Measurements from ENCODE around the gene ANKRD65.
"Not testable (repeated sequence)": the region's sequence is repeated elsewhere in the genome, so short reads cannot be mapped to it uniquely, and the experiment has no call there.

Gene ANKRD65

DNA sequence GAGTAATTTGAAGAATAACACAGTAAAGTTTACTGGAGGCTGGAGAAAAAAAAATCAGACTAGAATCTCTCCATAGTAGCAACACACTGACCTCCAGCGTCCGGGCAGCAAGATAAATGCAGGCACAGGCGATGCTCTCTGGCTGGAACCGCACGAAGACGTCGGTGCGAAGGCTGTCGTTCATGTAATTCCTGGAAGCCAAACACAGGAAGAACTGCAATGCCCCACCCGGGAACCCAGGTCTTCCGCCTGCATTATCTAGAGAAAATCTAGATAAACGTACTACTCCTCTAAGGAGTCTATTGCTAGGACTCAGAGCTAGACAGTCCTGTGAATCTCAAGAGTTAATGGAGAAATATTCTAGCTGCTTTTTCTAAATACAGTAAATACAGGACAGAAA lies 30.4 kb downstream of the ANKRD65 start:
- TF ChIP-seq ZNF274 (IDR thresholded peaks at IDR 0.05; ENCODE audit: low read depth, low read length), result no peak
- no peak overlapping the region for H3K4me3 ChIP-seq (ENCODE audit: low read length)

DNA sequence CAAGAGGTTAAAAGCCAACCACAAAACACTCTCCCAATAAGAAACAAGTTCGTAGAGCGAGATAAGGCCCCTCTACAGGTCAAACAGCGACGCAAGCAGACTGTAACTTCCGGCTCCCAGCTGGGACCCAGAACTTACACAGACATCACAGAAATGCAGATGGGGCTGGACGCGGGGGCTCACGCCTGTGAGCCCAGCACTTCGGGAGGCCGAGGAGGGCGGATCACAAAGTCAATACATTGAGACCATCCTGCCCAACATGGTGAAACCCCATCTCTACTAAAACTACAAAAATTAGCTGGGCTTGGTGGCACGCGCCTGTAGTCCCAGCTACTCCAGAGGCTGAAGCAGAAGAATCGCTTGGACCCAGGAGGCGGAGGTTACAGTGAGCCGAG lies 33.0 kb downstream of the ANKRD65 start:
- no peak overlapping the region for H3K4me3 ChIP-seq (ENCODE audit: low read length)
- no peak for TF ChIP-seq ZNF274 (IDR thresholded peaks at IDR 0.05; ENCODE audit: low read depth, low read length)

DNA sequence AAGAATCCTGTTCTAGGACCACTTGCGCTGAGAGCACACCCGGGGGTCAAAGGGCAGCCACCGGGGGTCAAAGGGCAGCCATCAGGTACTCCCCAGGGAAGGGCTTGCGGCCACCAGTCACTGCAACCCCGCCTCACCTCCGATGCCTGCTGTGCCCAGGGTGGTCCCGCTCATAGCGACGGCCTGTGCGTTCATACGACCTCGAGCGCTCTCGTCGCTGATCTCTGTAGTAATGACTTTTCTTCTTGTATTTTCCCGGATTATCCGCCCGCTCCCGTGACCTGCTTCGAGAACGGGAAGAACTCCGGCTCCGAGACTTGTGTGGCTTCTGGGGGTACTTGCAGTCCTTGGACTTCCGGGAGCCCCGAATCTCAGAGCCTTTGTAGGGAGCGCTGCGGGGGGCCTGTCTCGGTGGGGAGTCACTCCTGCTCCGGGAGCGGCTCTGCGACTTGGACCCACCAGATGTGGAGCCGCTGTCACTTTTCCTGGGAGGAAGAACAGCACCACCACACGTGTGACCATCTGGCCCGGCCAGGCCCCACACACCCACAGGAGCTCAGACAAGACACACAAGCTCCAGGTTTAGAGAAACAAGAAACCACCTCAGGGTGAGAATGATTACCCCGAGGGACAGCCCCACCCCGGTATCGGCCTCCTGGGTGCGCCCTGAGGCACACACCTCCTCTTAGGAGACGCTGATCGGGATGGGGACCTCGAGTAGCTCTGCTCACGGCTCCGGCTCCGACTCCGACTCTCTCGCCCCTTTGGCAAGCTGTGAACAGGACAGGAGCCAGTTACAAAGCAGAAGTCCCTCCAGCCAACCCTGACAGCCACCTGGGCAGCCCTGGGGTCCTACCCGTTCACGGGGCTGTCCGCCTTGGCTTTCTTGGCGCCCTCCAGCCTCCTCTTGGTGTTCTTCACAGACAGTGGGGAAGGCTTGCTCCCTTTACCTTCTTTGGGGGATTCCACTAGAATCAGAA lies 33.7 kb downstream of the ANKRD65 start:
- TF ChIP-seq ZNF274 (IDR thresholded peaks at IDR 0.05; ENCODE audit: low read depth, low read length), result no peak
- no peak overlapping the region for H3K4me3 ChIP-seq (ENCODE audit: low read length)

DNA sequence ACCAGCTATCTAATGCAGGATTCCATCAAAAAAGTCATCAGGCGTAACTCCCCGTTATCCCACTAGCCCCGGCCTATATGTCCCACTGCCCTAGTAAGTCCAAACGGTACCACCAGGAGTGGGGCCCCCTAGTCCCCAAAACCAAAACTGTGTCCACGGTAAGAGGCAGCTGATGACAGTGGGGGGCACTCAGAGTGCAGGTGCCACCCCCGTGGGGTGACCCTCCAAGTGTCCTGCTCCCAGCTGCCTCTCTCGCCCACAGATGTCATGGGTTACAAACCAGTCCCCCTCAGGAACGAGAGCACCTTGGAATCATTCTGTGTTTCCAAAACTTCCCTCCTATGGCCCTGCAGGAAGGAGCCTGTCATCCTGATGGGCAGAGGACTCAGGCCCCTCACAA lies 35.1 kb downstream of the ANKRD65 start:
- no peak overlapping the region for H3K4me3 ChIP-seq (ENCODE audit: low read length)
- TF ChIP-seq ZNF274 (IDR thresholded peaks at IDR 0.05; ENCODE audit: low read depth, low read length), result no peak

DNA sequence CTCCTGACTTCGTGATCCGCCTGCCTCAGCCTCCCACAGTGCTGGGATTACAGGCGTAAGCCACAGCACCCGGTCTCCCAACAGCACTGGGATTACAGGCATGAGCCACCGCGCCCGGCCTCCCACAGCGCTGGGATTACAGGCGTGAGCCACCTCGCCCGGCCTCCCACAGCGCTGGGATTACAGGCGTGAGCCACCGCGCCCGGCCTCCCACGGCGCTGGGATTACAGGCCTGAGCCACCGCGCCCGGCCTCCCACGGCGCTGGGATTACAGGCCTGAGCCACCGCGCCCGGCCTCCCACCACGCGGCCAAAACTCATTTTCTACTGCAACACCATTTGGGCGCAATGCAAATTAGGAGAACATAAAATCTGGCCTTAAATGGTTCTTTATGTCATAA lies 35.7 kb downstream of the ANKRD65 start:
- not testable (repeated sequence) for H3K4me3 ChIP-seq (ENCODE audit: low read length)

DNA sequence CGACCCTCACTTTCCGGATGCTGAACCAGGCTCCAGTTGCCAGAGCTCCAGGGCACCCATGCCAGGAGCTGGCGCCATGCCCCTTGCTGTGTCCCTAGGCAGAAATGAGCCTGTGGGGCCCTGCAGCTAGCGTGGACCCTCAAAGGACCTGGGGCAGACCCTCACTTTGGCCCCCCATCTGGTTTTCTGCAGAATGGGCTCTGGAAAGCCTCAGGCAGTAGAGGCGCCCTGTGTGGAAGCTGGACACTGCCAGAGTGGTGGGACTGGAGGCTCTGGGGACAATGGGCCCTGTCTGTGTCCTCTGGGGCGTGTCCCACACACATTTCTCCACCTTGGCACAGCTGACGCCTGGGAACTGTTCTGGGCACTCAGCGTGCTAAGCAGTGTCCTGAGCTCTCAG lies 39.8 kb downstream of the ANKRD65 start:
- TF ChIP-seq ZNF274 (IDR thresholded peaks at IDR 0.05; ENCODE audit: low read depth, low read length), result no peak
- H3K4me3 ChIP-seq (ENCODE audit: low read length), result no peak overlapping the region

DNA sequence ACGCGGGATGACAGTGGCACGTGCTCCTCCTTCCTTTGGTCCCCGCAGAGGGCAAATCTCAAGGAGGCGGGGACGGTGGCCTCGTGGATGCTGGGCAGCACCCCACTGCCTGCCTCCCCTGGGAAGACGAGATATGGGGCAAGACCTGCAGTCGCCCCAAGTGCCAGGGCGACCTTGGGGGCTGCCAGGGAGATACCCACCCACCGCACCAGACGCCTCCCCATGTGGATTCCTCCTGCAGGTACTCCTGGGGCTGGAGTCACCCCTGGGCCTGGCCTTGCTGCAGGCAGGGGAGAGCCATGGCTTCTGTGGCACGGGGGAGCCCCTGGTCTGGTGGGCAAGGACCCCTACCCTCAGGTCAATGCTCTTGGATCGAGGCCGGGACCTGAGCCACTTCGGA lies 40.2 kb downstream of the ANKRD65 start:
- H3K4me3 ChIP-seq (ENCODE audit: low read length), result no peak overlapping the region
- no peak for TF ChIP-seq ZNF274 (IDR thresholded peaks at IDR 0.05; ENCODE audit: low read depth, low read length)

DNA sequence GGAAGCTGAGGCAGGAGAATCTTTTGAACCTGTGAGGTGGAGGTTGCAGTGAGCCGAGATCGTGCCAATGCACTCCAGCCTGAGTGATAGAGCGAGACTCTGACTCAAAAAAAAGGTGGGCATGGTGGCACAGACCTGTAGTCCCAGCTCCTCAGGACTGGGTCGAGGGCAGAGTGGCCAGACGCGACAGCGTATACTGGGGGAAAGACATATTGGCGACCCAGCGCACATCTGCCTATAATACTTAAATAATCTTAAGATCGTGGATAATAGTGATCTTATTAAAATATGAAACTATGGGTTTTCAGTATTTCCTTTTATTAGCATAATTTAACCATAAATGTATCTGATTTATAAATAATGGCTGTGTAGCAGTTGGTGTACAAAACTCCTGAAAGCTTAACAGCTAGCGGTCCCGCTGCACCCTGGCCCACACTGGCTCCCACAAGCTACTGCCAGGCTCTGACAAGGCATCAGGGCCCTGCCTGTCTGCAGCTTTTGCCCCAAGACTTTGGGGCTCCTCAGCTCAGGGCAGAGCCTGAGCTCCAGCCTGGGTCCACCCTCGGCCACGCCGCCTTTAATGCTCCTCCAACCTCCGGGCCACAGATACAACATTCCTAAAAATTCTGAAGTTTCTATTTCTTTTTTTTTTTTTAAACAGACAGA lies 43.4 kb downstream of the ANKRD65 start:
- no peak for TF ChIP-seq ZNF274 (IDR thresholded peaks at IDR 0.05; ENCODE audit: low read depth, low read length)

DNA sequence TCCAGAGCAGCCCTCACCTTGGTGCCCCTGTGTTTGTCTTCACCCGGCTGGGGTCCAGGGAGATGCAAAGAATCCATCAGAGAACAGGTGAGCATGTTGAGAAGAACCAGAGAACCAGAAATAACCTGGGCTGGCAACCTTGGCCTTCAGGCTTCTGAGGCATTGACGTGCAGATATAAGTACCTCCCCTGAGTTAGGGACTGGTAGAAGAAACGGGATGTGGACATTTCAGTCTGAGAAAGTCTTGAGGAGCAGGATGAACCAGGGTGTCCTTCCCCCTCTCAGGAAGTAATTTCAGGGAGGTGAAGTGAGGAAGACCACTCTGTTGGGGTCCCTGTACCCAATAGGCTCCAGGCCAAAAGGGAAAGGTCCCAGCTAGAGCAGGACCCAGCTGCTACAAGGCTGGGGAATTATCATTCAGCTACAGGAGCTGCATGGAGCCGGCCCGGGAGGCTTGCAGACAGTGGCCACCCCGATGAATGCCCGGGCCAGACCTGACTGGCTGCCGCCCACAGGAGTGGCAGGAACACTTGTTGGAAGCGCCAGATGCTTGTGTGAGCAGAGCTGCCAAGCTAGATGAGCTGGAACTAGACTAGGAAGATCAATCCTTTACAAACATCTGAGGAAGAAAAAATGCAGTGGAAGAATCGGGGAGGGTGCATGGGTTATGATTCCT lies 44.4 kb downstream of the ANKRD65 start:
- H3K4me3 ChIP-seq (ENCODE audit: low read length), result no peak overlapping the region; the same call in 1 of the 2 replicates
- TF ChIP-seq ZNF274 (IDR thresholded peaks at IDR 0.05; ENCODE audit: low read depth, low read length), result no peak

More for the DNA sequence above, 43.4 kb downstream of the ANKRD65 start:
- no peak overlapping the region for H3K4me3 ChIP-seq (ENCODE audit: low read length)

DNA sequence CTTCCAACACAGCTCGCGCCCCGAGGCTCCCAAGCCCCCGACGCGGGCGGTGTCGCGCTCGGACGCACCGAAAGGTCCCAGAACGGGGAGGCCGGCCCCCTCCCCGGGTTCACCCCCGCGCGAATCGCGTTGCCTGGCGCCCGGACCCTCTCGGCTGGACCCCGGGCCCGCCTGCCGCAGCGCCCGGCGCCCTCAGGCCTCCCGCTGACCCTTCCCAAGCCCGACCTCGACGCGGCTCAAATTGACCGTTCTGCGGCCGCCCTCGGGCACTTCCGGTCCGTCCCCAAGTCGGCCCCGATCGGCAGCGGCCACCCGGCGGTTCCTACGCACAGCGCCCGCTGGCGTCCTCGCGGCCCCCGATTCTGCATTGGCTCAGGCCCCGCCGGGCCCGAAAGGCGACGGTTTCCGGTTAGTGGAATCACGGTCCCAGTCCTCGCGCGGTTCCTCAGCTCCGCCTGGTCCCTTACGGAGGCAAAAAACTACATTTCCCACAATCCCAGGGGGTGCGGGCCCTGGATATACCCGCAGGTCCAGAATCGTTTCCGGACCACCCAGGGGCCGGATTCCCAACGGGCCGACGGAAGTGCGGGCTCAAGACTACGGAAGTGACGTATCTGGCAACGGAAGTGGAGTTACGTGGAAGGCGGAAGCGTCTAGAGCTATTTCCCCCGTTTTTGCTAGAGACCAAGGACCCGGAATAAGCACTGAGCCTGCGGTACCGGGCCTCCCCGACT lies 46.0 kb downstream of the ANKRD65 start, which contains the start of gene AURKAIP1:
TSS of gene AURKAIP1 (minus strand) at position 279 of the 734 bp plus-strand sequence. CDS start 451 bp downstream, outside the sequence.
- TF ChIP-seq ZNF274 (IDR thresholded peaks at IDR 0.05; ENCODE audit: low read depth, low read length), result no peak
- peak within 1 kb of the TSS; percentile 95 for H3K4me3 ChIP-seq (ENCODE audit: low read length)

DNA sequence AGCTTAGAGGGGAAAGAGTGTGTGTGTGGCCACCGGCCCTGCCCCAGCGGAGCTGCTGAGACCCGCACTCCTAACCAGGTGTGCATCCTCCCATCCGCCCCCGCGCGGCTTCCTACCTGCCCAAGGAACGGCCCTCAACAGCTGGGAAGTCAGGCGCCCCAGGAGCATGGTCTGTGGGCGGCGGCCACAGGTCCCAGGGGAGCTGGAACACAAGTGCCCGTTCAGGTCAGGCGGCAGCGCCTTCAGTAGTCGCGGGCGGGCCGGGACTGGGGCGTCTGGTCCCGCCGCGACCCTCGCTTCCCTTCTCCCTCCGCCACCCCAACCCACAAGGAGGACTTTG lies 46.5 kb downstream of the ANKRD65 start:
- peak overlapping the region; percentile 95 for H3K4me3 ChIP-seq (ENCODE audit: low read length)
- TF ChIP-seq ZNF274 (IDR thresholded peaks at IDR 0.05; ENCODE audit: low read depth, low read length), result no peak

DNA sequence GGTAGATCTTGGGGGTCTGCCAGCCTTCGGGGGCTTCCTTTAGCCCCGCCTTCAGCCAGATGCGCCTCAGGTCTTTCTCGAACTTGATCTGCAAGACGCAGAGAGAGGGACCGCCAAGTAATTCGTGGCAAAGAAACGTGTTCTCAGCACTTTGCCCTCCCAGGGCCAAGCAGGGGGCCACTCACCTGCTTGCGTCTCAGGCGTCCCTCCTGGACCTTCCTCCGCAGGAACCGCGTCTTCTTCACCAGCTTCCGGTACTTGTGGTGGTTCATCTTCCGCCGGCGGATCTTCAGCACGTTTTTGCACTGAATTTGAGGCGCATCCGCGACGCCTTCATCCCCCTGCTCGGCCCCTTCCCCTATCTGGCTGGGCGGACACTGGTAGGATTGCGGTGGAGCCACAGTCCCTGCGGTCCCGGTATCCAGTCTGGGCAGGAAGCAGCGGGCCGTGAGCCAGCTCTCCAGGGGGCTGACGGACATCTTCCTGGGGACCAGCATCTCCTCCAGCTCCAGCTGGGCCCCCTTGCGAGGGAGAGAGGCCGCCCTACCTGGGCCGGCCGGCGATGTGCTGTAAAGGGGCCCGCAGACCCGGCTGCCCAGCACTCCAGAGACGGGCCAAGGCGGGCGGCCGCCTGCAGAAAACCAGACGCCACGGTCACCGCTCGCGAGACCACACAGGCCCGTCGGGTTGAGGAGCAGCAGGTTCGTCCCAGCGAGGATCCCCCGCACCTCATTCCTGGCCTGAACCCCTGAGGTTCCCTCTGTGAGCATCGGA lies 47.1 kb downstream of the ANKRD65 start:
- TF ChIP-seq ZNF274 (IDR thresholded peaks at IDR 0.05; ENCODE audit: low read depth, low read length), result no peak
- H3K4me3 ChIP-seq (ENCODE audit: low read length), result peak overlapping the region; percentile 95

All from GM08714 (cell line).